Measurements from ENCODE around the gene MINDY4. TPM values are rescaled to one million over a fixed set of nuclear protein-coding genes. Genes with fewer than 3 reads are reported as not detected.

MINDY4 gene
- total RNA-seq, 6 donors from 2014 or later, result 7.7 to 43.0 (median 19.4) TPM

- no peaks in the 10 kb centered on the region for H3K27me3 ChIP-seq
- ATAC-seq (ENCODE audit: low FRiP score in 2 of 2), result no peak
Measured at GRCh38 chr7:30813466-30813865, 42.2 kb downstream of the MINDY4 start.

GRCh38 chr7:30814700-30815387, 43.6 kb downstream of the MINDY4 start:
- Histone ChIP-seq H3K36me3 (no peaks in the 10 kb centered on the region), H3K27ac (peak overlapping the region; percentile 21 to 82 (median 80)), H3K4me3 (no peak overlapping the region), H3K9me3 (no peaks in the 10 kb centered on the region), H3K4me1 (peaks cover 26 to 40% (median 35%) of the 10 kb centered on the region in 4 donors), H3K27me3 (no peaks in the 10 kb centered on the region)
- WGBS, 2 donors, result 46 to 78% methylated on average over 4 of the region's 4 CpGs
- DNase-seq (peak in 1 of 2 donors; percentile 60), ATAC-seq (ENCODE audit: low FRiP score in 2 of 2) (peak; percentile 80 to 82)
- TF ChIP-seq POLR2AphosphoS5 (IDR thresholded peaks at IDR 0.05) (no peak), CTCF (IDR thresholded peaks at IDR 0.05) (no peak), EP300 (IDR thresholded peaks at IDR 0.05) (no peak), POLR2A (IDR thresholded peaks at IDR 0.05) (no peak)

More at GRCh38 chr7:30813466-30813865, 42.2 kb downstream of the MINDY4 start:
- TF ChIP-seq CTCF (IDR thresholded peaks at IDR 0.05), result no peak
- WGBS, 2 donors, result 64 to 82% methylated on average over 3 to 4 of the region's 4 CpGs
- H3K9me3 ChIP-seq, result no peaks in the 10 kb centered on the region
- no peak for DNase-seq
- peaks cover 26 to 40% (median 35%) of the 10 kb centered on the region in 4 donors for H3K4me1 ChIP-seq
- no peaks in the 10 kb centered on the region for H3K36me3 ChIP-seq
- H3K4me3 ChIP-seq, result no peak overlapping the region
- H3K27ac ChIP-seq, result peak overlapping the region in 2 of 4 donors; percentile 19 to 81

- H3K9me3 ChIP-seq, result no peaks in the 10 kb centered on the region
- WGBS, 2 donors, result 52 to 67% methylated on average over 2 to 3 of the region's 3 CpGs
- no peak overlapping the region for H3K4me3 ChIP-seq
- no peaks in the 10 kb centered on the region for H3K36me3 ChIP-seq
- peak overlapping the region; percentile 21 to 82 (median 80) for H3K27ac ChIP-seq
- TF ChIP-seq CTCF (IDR thresholded peaks at IDR 0.05), result no peak
- no peak for TF ChIP-seq POLR2A (IDR thresholded peaks at IDR 0.05)
- no peak for TF ChIP-seq POLR2AphosphoS5 (IDR thresholded peaks at IDR 0.05)
- no peak for TF ChIP-seq EP300 (IDR thresholded peaks at IDR 0.05)
- H3K4me1 ChIP-seq, result peaks cover 26 to 40% (median 35%) of the 10 kb centered on the region in 4 donors
- no peaks in the 10 kb centered on the region for H3K27me3 ChIP-seq
- peak; percentile 31 to 71 for ATAC-seq (ENCODE audit: low FRiP score in 2 of 2)
- no peak for DNase-seq
Measured at GRCh38 chr7:30815388-30815854, 44.2 kb downstream of the MINDY4 start.

- no peak overlapping the region for H3K4me3 ChIP-seq
- DNase-seq, result no peak
- TF ChIP-seq POLR2A (IDR thresholded peaks at IDR 0.05) (no peak), EP300 (IDR thresholded peaks at IDR 0.05) (peak in 1 of 4 donors; percentile 14), POLR2AphosphoS5 (IDR thresholded peaks at IDR 0.05) (peak; percentile 35 to 40)
- H3K36me3 ChIP-seq, result no peaks in the 10 kb centered on the region
- peaks cover 26 to 40% (median 35%) of the 10 kb centered on the region in 4 donors for H3K4me1 ChIP-seq
- peak in 1 of 2 donors; percentile 49 for ATAC-seq (ENCODE audit: low FRiP score in 2 of 2)
- no peaks in the 10 kb centered on the region for H3K27me3 ChIP-seq
- 57 to 64% methylated on average over 12 of the region's 12 CpGs for WGBS, 2 donors
- peak overlapping the region; percentile 21 to 82 (median 80) for H3K27ac ChIP-seq
- H3K9me3 ChIP-seq, result no peaks in the 10 kb centered on the region
Measured at GRCh38 chr7:30815951-30816644, 44.9 kb downstream of the MINDY4 start.

- WGBS, 2 donors, result 77 to 83% methylated on average over 6 of the region's 6 CpGs
- Histone ChIP-seq H3K36me3 (no peaks in the 10 kb centered on the region), H3K9me3 (no peaks in the 10 kb centered on the region), H3K4me1 (peaks cover 26 to 40% (median 35%) of the 10 kb centered on the region in 4 donors), H3K27ac (peak overlapping the region; percentile 21 to 82 (median 80)), H3K4me3 (no peak overlapping the region), H3K27me3 (no peaks in the 10 kb centered on the region)
- TF ChIP-seq POLR2A (IDR thresholded peaks at IDR 0.05) (no peak), CTCF (IDR thresholded peaks at IDR 0.05) (no peak), POLR2AphosphoS5 (IDR thresholded peaks at IDR 0.05) (no peak)
- no peak for ATAC-seq (ENCODE audit: low FRiP score in 2 of 2)
- DNase-seq, result peak in 1 of 2 donors; percentile 59
Measured at GRCh38 chr7:30816645-30817370, 45.6 kb downstream of the MINDY4 start.
